Upper lobe of left lung (tissue), 4 donors: ENCODE data around the gene DHRS4L2.

Source experiments
- POLR2A ChIP-seq, 4 donors: fragments of 450-650 bp; IDR thresholded peaks; one replicate each; pipeline ENCODE4 v1.5.1; 2016 to 2017; ENCODE audit warnings: antibody characterized with exemption in 4 of 4, mild to moderate bottlenecking in 2 of 4
- TF ChIP-seq, protein P1 (sequence below), 6 experiments: fragments of 450-650 bp in 4 of 6; fragments of 200-600 bp in 2 of 6; sonication (generic) in 2 of 6; IDR thresholded peaks; one replicate each; pipeline ENCODE4 v1.5.1; 2016 to 2019; ENCODE audit warnings: antibody characterized with exemption in 6 of 6

DNA sequence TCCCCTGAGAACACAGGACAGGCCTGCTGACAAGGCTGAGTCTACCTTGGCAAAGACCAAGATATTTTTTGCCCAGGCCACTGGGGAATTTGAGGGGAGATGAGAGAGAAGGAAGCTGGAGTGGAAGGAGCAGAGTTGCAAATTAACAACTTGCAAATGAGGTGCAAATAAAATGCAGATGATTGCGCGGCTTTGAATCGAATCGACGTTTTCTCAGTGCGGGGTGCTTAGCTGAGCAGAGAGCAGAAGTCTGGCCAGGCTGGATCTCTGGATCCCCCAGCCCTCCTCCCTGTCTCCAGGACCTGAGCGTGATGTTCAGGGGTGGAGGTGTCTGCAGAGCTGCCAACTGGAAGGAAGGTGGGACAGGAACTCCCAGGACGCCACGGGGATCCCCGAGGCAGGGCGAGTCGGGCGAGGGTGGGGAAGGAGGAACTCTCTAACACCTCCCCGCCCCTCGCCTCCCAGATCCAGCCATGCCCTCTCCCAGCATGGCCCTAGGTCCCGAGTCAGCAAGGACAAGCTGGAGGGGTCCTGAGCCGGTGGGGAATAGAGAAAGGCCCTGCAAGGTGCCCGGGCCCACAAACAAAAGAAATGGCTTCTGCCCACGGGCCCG, 62.6 kb downstream of the DHRS4L2 start:
- TF ChIP-seq, protein P1, sequence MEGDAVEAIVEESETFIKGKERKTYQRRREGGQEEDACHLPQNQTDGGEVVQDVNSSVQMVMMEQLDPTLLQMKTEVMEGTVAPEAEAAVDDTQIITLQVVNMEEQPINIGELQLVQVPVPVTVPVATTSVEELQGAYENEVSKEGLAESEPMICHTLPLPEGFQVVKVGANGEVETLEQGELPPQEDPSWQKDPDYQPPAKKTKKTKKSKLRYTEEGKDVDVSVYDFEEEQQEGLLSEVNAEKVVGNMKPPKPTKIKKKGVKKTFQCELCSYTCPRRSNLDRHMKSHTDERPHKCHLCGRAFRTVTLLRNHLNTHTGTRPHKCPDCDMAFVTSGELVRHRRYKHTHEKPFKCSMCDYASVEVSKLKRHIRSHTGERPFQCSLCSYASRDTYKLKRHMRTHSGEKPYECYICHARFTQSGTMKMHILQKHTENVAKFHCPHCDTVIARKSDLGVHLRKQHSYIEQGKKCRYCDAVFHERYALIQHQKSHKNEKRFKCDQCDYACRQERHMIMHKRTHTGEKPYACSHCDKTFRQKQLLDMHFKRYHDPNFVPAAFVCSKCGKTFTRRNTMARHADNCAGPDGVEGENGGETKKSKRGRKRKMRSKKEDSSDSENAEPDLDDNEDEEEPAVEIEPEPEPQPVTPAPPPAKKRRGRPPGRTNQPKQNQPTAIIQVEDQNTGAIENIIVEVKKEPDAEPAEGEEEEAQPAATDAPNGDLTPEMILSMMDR (IDR thresholded peaks at IDR 0.05), result no peak
- TF ChIP-seq POLR2A (IDR thresholded peaks at IDR 0.05), result no peak
